Caco-2 (cell line): ENCODE measurements around the gene SPRN. TPM values are rescaled to one million over a fixed set of nuclear protein-coding genes. Genes with fewer than 3 reads are reported as not detected.
A peak's percentile ranks its signal among the peaks of the same experiment; 100 is the strongest.

Source experiments
- BruUV-seq: library from RNA; stranded (reverse); fragments of 400-500 nt; replicated peaks from 2 replicates; lab custom pipeline; 2021; lab: Mats Ljungman, UMichigan
- CTCF ChIA-PET: fragments of 300-600 bp; sonication (Branson Sonifier 250); formaldehyde crosslinking; loops from one replicate; lab custom pipeline; 2022; ENCODE audit warnings: antibody characterized with exemption; lab: Charles Lee
- POLR2A ChIA-PET: fragments of 300-600 bp; sonication (Branson Sonifier 250); formaldehyde crosslinking; loops from one replicate; lab custom pipeline; 2022; ENCODE audit warnings: antibody characterized with exemption; lab: Charles Lee
- DNase-seq, 2 experiments: peaks; one replicate each; pipeline versions ENCODE4 v3.0.0 to v3.0.0-alpha.2; 2020 to 2022
- H3K27me3 ChIP-seq: replicated peaks from 2 replicates; pipeline ENCODE4 v1.6.0; 2011; ENCODE audit warnings: low read length; ENCODE audit not compliant: control insufficient read depth, insufficient read depth
- H3K36me3 ChIP-seq: 2 replicates; pipeline ENCODE4 v1.5.1; 2011; ENCODE audit warnings: low read length; ENCODE audit not compliant: control insufficient read depth, insufficient read depth
- H3K4me1 ChIP-seq: fragments of 250-450 bp; sonication (Bioruptor Pico); 2 replicates; pipeline ENCODE4 v1.5.1; 2020; ENCODE audit warnings: mild to moderate bottlenecking
- H3K4me3 ChIP-seq: 2 replicates; pipeline ENCODE4 v1.5.1; 2011; ENCODE audit warnings: low read depth, mild to moderate bottlenecking, control low read depth, low read length
- H3K9me3 ChIP-seq: fragments of 250-450 bp; sonication (Bioruptor Pico); 2 replicates; pipeline ENCODE4 v1.5.1; 2020; ENCODE audit warnings: mild to moderate bottlenecking, moderate library complexity
- H3K27ac Mint-ChIP-seq: one replicate; pipeline ENCODE4 v1.8.0; 2022; ENCODE audit warnings: mixed read lengths; ENCODE audit not compliant: unreplicated experiment
- H3K27me3 Mint-ChIP-seq: one replicate; pipeline ENCODE4 v1.8.0; 2022; ENCODE audit warnings: mixed read lengths; ENCODE audit not compliant: insufficient read depth, unreplicated experiment
- H3K36me3 Mint-ChIP-seq: one replicate; pipeline ENCODE4 v1.8.0; 2022; ENCODE audit warnings: mild to moderate bottlenecking, mixed read lengths; ENCODE audit not compliant: insufficient read depth, unreplicated experiment
- H3K4me1 Mint-ChIP-seq: one replicate; pipeline ENCODE4 v1.8.0; 2022; ENCODE audit warnings: low read depth, mixed read lengths; ENCODE audit not compliant: unreplicated experiment
- H3K4me3 Mint-ChIP-seq: one replicate; pipeline ENCODE4 v1.8.0; 2022; ENCODE audit warnings: mild to moderate bottlenecking, moderate library complexity, mixed read lengths; ENCODE audit not compliant: unreplicated experiment
- H3K9me3 Mint-ChIP-seq: one replicate; pipeline ENCODE4 v1.8.0; 2022; ENCODE audit warnings: mixed read lengths; ENCODE audit not compliant: unreplicated experiment
- intact Hi-C: fragments of 100-400 bp; cut with micrococcal nuclease; formaldehyde crosslinking; loops from one replicate; pipeline ENCODE4 v1.10.0; 2022; ENCODE audit not compliant: unreplicated experiment
- total RNA-seq: library from RNA; stranded (reverse); gene quantifications from 2 replicates; pipeline ENCODE4 v1.2.3, GENCODE V29; 2022
- TF ChIP-seq, protein P1 (sequence below), 2 experiments: fragments of 200-600 bp in 1 of 2; IDR thresholded peaks; 1 replicate in 1 of 2; 2 replicates in 1 of 2; pipeline versions ENCODE4 v1.5.1 to v1.8.0; 2011 to 2022; ENCODE audit warnings: antibody characterized with exemption in 1 of 2, control low read depth in 1 of 2, inconsistent platforms in 1 of 2, low read depth in 1 of 2, low read length in 1 of 2, mild to moderate bottlenecking in 1 of 2, moderate library complexity in 1 of 2; ENCODE audit not compliant: insufficient read depth in 1 of 2, severe bottlenecking in 1 of 2, unreplicated experiment in 1 of 2

The SPRN gene
- total RNA-seq, 1 experiment from 2014 or later, result not detected

DNA sequence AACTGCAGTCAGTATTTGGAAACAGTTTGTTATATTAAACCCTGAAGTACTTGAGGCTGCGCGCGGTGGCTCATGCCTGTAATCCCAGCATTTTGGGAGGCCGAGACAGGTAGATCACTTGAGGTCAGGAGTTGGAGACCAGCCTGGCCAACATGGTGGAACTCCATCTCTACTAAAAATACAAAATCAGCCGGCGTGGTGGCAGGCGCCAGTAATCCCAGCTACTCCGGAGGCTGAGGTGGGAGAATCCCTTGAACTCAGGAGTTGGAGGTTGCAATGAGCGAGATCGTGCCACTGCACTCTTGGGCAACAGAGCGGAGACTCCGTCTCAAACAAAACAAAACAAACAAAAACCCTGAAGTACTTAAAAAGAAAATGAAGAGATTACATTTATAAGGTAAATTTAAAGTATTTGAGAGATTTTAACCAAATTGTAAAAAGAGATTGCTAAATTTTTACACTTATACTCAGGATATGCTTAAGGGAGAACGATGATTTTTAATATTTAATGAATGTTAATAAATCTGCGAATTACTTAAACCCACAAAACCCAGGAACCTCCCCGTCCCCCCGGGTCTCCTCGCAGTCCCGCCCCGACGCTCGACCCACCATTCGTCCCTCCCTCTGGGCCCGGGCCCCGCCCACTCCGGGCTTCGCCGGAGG lies 30.9 kb downstream of the SPRN start:
- H3K36me3 Mint-ChIP-seq, result peaks cover 42% of the 10 kb centered on the region
- no peak for DNase-seq
- intact Hi-C loops, result loop anchor here (1.0 to 5.0 kb wide), 4 partner anchors 15 to 84 kb away; no protein-coding TSS in a partner anchor
- no peaks in the 10 kb centered on the region for H3K9me3 Mint-ChIP-seq
- H3K4me1 ChIP-seq, result 0 out of 2 replicates have a peak, but pooled peaks cover 4% of the 10 kb centered on the region
- no peaks in the 10 kb centered on the region for H3K9me3 ChIP-seq
- no peaks in the 10 kb centered on the region for H3K27me3 Mint-ChIP-seq
- H3K4me3 ChIP-seq, result peak overlapping the region; percentile 23
- BruUV-seq, result TSS peak; percentile 88
- peaks cover 1% of the 10 kb centered on the region for H3K36me3 ChIP-seq
- TF ChIP-seq, protein P1, sequence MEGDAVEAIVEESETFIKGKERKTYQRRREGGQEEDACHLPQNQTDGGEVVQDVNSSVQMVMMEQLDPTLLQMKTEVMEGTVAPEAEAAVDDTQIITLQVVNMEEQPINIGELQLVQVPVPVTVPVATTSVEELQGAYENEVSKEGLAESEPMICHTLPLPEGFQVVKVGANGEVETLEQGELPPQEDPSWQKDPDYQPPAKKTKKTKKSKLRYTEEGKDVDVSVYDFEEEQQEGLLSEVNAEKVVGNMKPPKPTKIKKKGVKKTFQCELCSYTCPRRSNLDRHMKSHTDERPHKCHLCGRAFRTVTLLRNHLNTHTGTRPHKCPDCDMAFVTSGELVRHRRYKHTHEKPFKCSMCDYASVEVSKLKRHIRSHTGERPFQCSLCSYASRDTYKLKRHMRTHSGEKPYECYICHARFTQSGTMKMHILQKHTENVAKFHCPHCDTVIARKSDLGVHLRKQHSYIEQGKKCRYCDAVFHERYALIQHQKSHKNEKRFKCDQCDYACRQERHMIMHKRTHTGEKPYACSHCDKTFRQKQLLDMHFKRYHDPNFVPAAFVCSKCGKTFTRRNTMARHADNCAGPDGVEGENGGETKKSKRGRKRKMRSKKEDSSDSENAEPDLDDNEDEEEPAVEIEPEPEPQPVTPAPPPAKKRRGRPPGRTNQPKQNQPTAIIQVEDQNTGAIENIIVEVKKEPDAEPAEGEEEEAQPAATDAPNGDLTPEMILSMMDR (IDR thresholded peaks at IDR 0.05; ENCODE audit: insufficient read depth in 1 of 2, low read depth in 1 of 2, low read length in 1 of 2, severe bottlenecking in 1 of 2, unreplicated experiment in 1 of 2), result no peak
- POLR2A ChIA-PET, result interaction anchor here (1.0 kb wide), 1 partner anchor 15 kb away, joined by 4 read pairs; the partner anchor contains the start of gene PAOX
- no peaks in the 10 kb centered on the region for H3K4me1 Mint-ChIP-seq
- peak overlapping the region; percentile 86 for H3K27ac Mint-ChIP-seq
- H3K4me3 Mint-ChIP-seq, result peak overlapping the region; percentile 81
- CTCF ChIA-PET, result no interaction called here
- H3K27me3 ChIP-seq, result no peaks in the 10 kb centered on the region

DNA sequence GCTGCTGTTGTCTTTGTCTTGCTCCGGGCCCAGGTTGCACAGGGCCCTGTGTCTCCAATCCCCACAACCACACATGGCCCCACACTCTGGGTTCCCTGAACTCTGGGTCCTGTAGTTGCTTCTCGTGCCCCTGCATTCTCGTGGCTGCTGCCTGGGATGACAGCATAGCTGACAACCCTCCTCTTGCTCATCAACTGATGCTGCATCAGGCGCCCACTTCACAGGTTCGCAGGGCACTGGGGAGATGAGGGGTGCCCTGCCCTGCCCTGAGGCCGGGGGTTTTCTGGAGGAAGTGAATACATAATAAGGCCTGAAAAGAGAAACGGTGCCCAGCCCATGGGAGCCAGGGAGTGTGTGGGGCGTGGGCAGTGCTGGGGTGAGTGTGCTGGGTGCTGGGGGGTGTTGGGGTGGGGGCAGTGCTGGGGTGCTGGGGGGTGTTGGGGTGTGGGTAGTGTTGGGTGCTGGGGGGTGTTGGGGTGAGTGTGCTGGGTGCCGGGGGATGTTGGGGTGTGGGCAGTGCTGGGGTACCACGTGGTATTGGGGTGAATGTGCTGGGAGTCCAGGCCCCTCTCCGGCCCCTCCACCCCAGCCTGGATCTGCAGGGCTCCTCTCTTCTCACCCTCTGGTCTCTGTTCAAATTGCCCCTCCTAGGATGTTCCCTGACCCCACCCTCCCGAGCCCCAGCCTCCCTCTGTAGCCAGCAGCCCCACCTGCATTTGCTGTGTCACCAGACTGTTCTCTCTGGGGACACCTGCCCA lies 32.5 kb downstream of the SPRN start:
- Mint-ChIP-seq H3K4me3 (no peak overlapping the region), H3K4me1 (no peaks in the 10 kb centered on the region), H3K36me3 (peaks cover 26% of the 10 kb centered on the region), H3K27me3 (no peaks in the 10 kb centered on the region), H3K27ac (no peak overlapping the region), H3K9me3 (no peaks in the 10 kb centered on the region)
- Histone ChIP-seq H3K27me3 (no peaks in the 10 kb centered on the region), H3K4me1 (0 out of 2 replicates have a peak, but pooled peaks cover 4% of the 10 kb centered on the region), H3K9me3 (no peaks in the 10 kb centered on the region), H3K4me3 (no peak overlapping the region), H3K36me3 (peaks cover 1% of the 10 kb centered on the region; the same call in 1 of the 2 replicates)
- no TSS peak for BruUV-seq
- CTCF ChIA-PET, result no interaction called here
- intact Hi-C loops, result loop anchor here (5.0 kb wide), 1 partner anchor 65 kb away; no protein-coding TSS in a partner anchor
- DNase-seq, result peak in 1 of 2 experiments; percentile 31
- TF ChIP-seq, protein P1 (IDR thresholded peaks at IDR 0.05; ENCODE audit: insufficient read depth in 1 of 2, low read depth in 1 of 2, low read length in 1 of 2, severe bottlenecking in 1 of 2, unreplicated experiment in 1 of 2), result no peak
- POLR2A ChIA-PET, result no interaction called here

DNA sequence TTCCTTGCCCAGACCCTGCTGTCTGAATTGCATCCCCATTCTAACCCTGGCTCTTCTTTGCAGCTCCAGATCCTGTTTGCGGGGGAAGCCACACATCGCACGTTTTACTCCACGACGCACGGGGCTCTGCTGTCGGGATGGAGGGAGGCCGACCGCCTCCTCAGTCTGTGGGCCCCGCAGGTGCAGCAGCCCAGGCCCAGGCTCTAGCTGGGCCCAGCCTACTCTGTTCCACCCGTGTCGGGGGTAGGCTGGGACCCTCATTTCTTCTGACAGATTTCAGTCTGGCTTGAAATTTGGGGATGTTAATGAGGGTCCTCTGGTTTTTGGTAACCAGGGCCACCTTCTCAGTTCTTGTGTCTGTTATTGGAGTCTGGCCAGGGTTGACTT lies 33.2 kb downstream of the SPRN start:
- Mint-ChIP-seq H3K4me3 (no peak overlapping the region), H3K9me3 (no peaks in the 10 kb centered on the region), H3K27me3 (no peaks in the 10 kb centered on the region), H3K27ac (no peak overlapping the region), H3K4me1 (no peaks in the 10 kb centered on the region), H3K36me3 (peaks cover 23% of the 10 kb centered on the region)
- peak in 1 of 2 experiments; percentile 10 for DNase-seq
- Histone ChIP-seq H3K27me3 (no peaks in the 10 kb centered on the region), H3K4me1 (0 out of 2 replicates have a peak, but pooled peaks cover 4% of the 10 kb centered on the region), H3K36me3 (peaks cover 1% of the 10 kb centered on the region; the same call in 1 of the 2 replicates), H3K9me3 (no peaks in the 10 kb centered on the region), H3K4me3 (no peak overlapping the region)
- POLR2A ChIA-PET, result no interaction called here
- CTCF ChIA-PET, result no interaction called here
- TF ChIP-seq, protein P1 (IDR thresholded peaks at IDR 0.05; ENCODE audit: insufficient read depth in 1 of 2, low read depth in 1 of 2, low read length in 1 of 2, severe bottlenecking in 1 of 2, unreplicated experiment in 1 of 2), result no peak
- no TSS peak for BruUV-seq
- intact Hi-C loops, result loop anchor here (5.0 kb wide), 1 partner anchor 64 kb away; no protein-coding TSS in a partner anchor
